Kidney epithelial cell (primary cell): ENCODE results near the gene SRMS. TPM values are rescaled to one million over a fixed set of nuclear protein-coding genes. Genes with fewer than 3 reads are reported as not detected.
A peak's percentile ranks its signal among the peaks of the same experiment; 100 is the strongest.

Experiments used
- DNase-seq: peaks from one replicate; pipeline ENCODE4 v3.0.0-alpha.2; 2010; ENCODE audit warnings: low read depth
- H3K27me3 ChIP-seq: 2 replicates; pipeline ENCODE4 v1.6.0; 2011; ENCODE audit warnings: low read length; ENCODE audit not compliant: control insufficient read depth, insufficient read depth
- H3K36me3 ChIP-seq: 2 replicates; pipeline ENCODE4 v1.5.1; 2011; ENCODE audit warnings: low read length; ENCODE audit not compliant: control insufficient read depth, insufficient read depth
- H3K4me3 ChIP-seq: 2 replicates; pipeline ENCODE4 v1.5.1; 2011; ENCODE audit warnings: low read depth, mild to moderate bottlenecking, control low read depth, low read length
- total RNA-seq: library from RNA; depleted of rRNA; stranded (reverse); fragments of >200 nt; gene quantifications from 2 replicates; pipeline ENCODE4 v1.2.3, GENCODE V29; 2015
- TF ChIP-seq, protein P1 (sequence below): IDR thresholded peaks from 2 replicates; pipeline ENCODE4 v1.5.1; 2011; ENCODE audit warnings: mild to moderate bottlenecking, moderate library complexity, low read length, control low read depth, inconsistent platforms; ENCODE audit not compliant: insufficient read depth, poor library complexity, severe bottlenecking

SRMS gene
- total RNA-seq, 1 donor from 2014 or later: not detected

DNA sequence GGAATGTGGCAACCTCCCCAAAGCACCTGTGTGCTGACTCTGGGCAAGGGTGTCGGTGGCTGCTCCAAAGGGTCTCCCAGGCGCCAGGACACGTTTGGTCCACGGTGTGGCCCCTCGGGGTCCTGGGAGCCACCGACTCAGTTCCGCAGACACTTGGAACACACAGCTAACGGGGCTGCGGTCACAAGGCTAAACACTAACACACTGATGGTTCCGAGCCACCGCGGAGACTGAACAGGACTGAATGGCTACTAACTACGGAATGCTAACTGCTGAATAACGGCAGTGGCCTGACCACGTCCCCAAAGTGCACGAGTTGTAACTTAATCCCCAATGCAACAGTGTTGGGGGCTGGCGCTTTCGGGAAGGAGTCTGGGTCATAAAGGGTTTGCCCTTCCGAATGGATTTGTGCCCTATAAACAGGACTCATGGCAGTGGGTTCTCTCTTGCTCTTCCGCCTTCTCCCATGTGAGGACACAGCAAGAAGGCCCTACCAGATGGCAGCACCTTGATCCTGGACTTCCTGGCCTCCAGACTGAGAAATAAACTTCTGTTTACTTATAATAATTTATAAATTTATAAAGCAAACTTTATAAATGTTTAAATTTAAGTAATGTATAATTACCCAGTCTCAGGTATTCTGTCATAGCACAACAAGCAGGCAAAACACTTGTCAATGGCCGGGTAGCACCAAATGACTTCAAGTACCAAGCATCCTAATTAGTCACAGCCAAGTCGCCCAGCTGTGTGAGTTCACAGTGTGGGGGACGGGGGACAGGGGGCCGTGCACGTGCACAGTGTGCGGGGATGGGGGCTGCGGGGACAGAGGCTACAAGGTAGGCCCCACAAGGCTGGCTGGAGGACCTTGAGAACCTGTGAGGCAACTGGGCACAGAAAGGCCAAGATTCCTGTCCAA, 46.4 kb downstream of the SRMS start:
- TF ChIP-seq, protein P1, sequence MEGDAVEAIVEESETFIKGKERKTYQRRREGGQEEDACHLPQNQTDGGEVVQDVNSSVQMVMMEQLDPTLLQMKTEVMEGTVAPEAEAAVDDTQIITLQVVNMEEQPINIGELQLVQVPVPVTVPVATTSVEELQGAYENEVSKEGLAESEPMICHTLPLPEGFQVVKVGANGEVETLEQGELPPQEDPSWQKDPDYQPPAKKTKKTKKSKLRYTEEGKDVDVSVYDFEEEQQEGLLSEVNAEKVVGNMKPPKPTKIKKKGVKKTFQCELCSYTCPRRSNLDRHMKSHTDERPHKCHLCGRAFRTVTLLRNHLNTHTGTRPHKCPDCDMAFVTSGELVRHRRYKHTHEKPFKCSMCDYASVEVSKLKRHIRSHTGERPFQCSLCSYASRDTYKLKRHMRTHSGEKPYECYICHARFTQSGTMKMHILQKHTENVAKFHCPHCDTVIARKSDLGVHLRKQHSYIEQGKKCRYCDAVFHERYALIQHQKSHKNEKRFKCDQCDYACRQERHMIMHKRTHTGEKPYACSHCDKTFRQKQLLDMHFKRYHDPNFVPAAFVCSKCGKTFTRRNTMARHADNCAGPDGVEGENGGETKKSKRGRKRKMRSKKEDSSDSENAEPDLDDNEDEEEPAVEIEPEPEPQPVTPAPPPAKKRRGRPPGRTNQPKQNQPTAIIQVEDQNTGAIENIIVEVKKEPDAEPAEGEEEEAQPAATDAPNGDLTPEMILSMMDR: no peak

DNA sequence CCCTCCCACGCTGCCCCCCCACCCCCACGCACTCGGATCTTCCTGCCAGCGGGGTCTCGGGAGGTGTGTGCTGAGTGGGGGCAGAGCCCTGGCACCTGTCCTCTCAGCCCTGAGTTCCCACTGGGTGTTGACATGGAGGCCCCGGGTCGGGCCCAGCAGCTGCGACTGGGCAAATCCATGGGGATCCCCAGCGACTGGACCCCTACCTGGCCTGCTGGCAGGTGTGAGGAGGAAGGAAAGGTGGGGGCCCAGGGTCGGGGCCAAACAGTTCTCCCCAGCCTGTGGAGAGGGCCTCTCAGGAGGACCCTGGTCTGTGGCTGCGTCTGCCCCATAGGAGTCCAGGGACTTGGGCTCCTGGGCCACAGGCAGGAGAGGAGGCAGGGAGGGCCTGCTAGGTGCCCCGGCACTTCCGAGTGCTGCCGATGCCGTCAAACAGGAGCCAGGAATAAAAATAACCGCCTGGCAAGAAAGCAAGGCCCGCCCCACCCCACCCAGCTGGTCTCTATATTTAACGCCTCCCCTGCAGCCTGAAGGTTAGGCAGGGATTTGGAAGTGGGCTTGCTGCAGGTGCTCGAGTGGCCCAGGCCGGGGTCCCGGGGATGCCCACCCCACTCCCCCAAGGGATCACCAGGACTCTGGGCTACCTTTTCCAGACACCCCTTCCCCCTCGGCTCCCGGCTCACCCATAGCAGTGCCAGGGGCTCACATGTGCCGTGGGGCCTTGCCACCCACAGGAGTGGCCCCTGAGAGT, 47.2 kb downstream of the SRMS start:
- peaks cover 51% of the 10 kb centered on the region for H3K27me3 ChIP-seq
- TF ChIP-seq, protein P1: no peak

More for the DNA sequence above, 46.4 kb downstream of the SRMS start:
- Histone ChIP-seq H3K4me3 (no peak overlapping the region), H3K27me3 (peaks cover 54% of the 10 kb centered on the region), H3K36me3 (no peaks in the 10 kb centered on the region)
- DNase-seq: no peak

DNA sequence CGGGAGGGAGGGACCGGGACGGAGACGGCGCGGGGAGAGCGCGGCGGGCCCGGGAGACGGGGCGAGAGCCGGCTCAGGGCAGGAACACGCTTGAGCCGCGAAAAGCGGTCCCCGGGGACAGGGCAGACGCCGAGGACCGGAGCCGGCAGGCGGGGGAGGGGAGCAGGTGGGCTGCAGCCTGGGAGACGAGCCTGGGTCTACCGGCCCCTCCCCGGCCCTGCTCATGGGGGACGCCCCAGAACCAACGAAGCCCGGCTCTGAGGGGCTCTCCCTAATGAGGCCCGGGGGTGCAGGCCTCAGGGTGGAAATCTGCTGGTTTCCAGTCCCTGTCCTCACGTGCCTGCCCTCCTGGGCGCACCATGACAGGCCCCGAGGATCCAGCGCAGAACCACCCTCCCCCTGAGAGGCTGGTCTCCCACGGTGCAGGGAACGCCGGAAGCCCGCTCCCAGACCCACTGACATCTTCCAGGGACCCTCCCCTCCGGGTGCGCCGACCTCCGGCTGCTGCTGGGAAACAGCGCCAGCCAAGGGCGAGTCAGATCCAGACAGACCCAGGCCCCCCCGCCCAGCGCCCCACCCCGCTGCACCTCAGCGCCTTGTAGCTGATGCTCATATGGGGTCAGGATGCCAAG, 48.1 kb downstream of the SRMS start:
- no peak for DNase-seq
- Histone ChIP-seq H3K36me3 (no peaks in the 10 kb centered on the region), H3K27me3 (peaks cover 51% of the 10 kb centered on the region), H3K4me3 (peak overlapping the region; percentile 21)
- TF ChIP-seq, protein P1: no peak

More for the DNA sequence above, 47.2 kb downstream of the SRMS start:
- no peak for DNase-seq
- H3K36me3 ChIP-seq: no peaks in the 10 kb centered on the region
- H3K4me3 ChIP-seq: no peak overlapping the region

DNA sequence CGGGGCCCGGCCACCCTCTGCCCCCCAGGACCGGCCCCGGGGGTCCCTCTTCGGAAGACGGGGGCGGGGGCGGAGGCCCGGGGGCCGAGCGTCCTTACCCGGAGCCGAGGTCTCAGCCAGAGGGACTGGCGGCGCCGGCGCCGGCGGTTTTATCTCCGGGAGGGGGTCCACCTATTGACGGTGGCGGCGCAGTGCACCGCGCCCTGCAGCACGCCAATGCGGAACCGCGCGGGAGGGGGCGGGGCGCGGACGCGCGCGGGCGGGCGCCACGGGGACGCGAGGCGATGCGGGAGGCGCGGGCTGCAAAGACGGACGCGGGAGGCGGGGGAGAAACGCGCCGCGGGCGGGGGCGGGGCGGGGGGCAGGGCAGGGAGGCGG, 48.6 kb downstream of the SRMS start, which contains the start of gene EEF1A2:
Gene EEF1A2, minus strand, starts transcription at position 124 of the 378 bp plus-strand sequence. CDS start 1,320 bp downstream, outside the sequence.
- Histone ChIP-seq H3K27me3 (peaks cover 51% of the 10 kb centered on the region), H3K4me3 (peak within 1 kb of the TSS; percentile 30), H3K36me3 (no peaks in the 10 kb centered on the region)
- no peak for DNase-seq
- TF ChIP-seq, protein P1: peak; percentile 1

DNA sequence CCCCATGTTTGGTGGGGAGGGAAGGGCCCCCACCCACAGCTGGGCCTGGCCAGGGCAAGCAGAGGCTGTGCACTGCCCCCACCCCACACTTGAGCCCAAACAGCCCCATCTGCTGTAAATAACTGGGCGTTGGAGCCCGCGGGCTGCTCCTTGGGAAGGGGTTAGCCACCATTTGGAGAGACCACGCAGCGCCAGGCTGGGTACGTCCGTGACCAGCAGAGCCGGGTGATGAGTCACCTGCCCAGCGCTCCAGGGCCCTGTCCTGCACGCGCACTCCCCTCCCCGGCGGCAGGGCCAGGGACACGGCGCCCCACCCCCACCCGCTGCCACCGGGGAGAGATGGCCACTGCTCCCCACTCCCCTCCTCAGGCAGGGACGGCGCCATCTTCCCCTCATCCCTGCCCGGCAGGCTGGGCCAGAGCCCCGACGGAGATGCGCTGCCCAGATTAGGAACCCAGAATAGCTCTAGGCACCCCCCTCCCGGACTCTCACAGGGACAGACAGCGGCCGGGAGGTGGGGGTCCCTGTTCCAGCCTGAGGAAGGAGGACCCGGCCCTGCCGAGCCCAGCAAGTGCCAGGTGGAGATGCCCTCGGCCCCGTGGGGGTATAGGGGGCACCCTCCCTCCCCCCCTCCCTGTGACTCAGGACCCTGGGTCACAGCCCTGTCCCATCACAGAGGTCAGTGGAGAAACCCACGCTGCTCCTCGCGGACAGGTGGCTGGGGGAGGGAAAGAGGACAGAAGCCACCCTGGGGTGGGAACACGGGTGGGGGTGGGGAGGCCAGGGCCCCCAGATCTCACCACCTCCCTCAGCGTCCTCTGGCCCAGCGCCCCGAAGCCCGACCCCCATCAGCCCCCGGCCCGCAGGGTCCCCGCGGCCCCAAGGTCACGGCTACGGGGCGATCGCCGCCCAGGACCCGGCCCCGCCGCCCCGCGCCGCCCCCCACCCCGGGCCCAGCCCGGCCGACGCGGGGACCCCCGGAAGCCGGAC, 49.3 kb downstream of the SRMS start:
- Histone ChIP-seq H3K36me3 (no peaks in the 10 kb centered on the region), H3K27me3 (peaks cover 44% of the 10 kb centered on the region), H3K4me3 (peak overlapping the region; percentile 30)
- DNase-seq: no peak
- TF ChIP-seq, protein P1: no peak
